ENCODE data around the gene ANKRD1. TPM values are rescaled to one million over a fixed set of nuclear protein-coding genes. Genes with fewer than 3 reads are reported as not detected.

Gene ANKRD1
- total RNA-seq, 1 donor from 2014 or later, result 47.5 TPM

DNA sequence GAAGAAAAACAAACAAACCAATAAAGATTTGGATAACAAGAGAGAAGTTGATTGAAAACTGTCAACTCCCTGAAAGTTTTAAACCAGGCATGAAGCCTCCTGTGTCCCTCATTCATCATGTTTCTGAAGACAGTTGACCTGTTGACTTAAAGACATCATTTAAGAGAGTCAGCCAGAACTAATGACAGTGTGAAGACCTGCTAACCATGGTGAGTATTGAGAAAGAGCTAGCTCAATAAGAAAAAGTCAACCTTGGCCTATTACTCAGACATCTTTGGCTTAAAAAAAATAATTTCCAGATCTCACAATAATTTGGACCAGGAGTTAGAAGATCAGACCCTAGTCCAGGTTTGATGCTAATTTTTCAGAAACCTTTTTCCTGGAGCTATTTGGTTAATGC lies 45.3 kb upstream of the ANKRD1 start:
- no peak for ATAC-seq
- Histone ChIP-seq H3K36me3 (no peaks in the 10 kb centered on the region), H3K4me3 (no peak overlapping the region), H3K27me3 (ENCODE audit: low read depth) (no peaks in the 10 kb centered on the region), H3K9me3 (no peaks in the 10 kb centered on the region), H3K27ac (no peak overlapping the region), H3K4me1 (peaks cover 14% of the 10 kb centered on the region)
- TF ChIP-seq, protein P1, sequence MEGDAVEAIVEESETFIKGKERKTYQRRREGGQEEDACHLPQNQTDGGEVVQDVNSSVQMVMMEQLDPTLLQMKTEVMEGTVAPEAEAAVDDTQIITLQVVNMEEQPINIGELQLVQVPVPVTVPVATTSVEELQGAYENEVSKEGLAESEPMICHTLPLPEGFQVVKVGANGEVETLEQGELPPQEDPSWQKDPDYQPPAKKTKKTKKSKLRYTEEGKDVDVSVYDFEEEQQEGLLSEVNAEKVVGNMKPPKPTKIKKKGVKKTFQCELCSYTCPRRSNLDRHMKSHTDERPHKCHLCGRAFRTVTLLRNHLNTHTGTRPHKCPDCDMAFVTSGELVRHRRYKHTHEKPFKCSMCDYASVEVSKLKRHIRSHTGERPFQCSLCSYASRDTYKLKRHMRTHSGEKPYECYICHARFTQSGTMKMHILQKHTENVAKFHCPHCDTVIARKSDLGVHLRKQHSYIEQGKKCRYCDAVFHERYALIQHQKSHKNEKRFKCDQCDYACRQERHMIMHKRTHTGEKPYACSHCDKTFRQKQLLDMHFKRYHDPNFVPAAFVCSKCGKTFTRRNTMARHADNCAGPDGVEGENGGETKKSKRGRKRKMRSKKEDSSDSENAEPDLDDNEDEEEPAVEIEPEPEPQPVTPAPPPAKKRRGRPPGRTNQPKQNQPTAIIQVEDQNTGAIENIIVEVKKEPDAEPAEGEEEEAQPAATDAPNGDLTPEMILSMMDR (IDR thresholded peaks at IDR 0.05), result no peak
- no peak for DNase-seq
- intact Hi-C loops (cut with DNase I), result no loop called here

DNA sequence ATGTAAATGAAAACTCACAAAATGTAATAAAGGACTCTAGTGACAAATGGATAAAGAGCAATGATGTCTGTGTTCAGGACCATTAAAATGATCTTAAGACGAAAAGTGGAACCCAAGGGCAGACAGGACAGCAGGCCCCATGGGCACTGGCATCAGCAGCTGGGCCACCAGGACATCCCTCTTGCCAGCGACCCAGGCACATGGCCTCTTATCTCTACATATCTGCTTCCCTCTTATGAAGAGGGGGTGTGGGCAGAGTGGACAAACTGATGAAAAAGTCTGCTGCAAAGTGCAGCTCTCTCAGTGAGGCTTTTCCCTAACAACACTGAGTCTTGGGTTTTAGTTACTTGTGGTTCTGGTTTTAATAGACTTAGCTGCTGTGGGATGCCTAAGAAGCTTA lies 44.8 kb upstream of the ANKRD1 start:
- Histone ChIP-seq H3K27me3 (ENCODE audit: low read depth) (no peaks in the 10 kb centered on the region), H3K36me3 (no peaks in the 10 kb centered on the region), H3K4me1 (peaks cover 14% of the 10 kb centered on the region), H3K9me3 (no peaks in the 10 kb centered on the region), H3K4me3 (no peak overlapping the region), H3K27ac (no peak overlapping the region)
- intact Hi-C loops (cut with DNase I), result no loop called here
- TF ChIP-seq, protein P1 (IDR thresholded peaks at IDR 0.05), result no peak
- ATAC-seq, result no peak
- DNase-seq, result no peak

DNA sequence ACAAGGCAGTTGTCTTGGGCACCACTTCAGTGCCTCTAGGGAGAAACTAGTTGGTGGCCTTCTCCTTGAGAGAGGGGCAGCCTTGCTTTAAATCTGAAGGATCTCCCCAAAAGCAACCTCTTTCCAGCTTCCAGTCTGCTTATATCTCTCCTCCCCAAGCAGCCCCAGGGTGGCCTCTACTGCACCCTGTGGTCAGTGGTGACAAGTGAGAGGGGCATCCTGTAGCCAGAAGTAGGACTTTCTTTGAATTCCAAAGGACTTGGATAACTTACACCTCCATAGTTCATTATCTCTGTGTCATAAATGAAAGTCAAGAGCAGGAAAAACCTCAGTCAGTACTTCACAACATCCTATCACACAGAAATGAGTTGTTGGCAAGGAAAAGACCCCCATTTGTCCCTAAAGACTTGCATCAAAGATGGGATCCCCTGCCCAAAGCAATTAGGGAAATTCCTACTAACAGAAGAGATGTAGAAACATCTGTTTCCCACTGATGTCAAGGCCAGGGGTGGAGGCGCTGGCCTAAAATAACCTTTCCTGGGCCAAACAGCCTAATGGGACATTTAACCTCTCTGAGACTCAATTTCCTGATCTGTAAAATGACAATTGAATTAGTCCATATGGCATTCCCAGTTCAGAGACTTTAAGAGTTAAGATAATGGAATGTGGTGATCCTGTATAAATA lies 44.0 kb upstream of the ANKRD1 start:
- intact Hi-C loops (cut with DNase I), result no loop called here
- no peak for DNase-seq
- peak in 1 of 2 donors; percentile 59 for ATAC-seq
- H3K4me3 ChIP-seq, result no peak overlapping the region
- no peak overlapping the region for H3K27ac ChIP-seq
- TF ChIP-seq, protein P1 (IDR thresholded peaks at IDR 0.05), result no peak
- H3K4me1 ChIP-seq, result peaks cover 14% of the 10 kb centered on the region
- no peaks in the 10 kb centered on the region for H3K27me3 ChIP-seq (ENCODE audit: low read depth)
- no peaks in the 10 kb centered on the region for H3K9me3 ChIP-seq
- no peaks in the 10 kb centered on the region for H3K36me3 ChIP-seq

DNA sequence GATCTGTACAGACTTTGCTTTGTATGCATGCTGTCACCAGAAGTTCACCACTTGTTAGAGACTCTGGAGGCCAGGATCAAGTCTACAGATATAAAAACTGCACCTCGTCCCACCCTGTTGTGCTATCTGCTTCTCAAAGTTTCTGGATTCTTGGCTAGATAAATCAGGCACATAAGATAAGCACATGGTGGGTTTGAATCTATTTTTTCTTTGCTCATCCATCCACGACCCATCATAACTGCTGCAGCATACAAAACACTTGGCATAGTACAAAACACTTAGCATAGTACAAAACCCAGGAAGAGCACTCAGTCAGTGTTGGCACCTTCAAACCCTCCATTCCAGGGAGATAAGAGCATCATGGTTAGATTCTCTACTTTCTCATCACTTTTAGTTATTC lies 42.4 kb upstream of the ANKRD1 start:
- ATAC-seq (no peak), DNase-seq (no peak)
- no peaks in the 10 kb centered on the region for H3K27me3 ChIP-seq (ENCODE audit: low read depth)
- H3K36me3 ChIP-seq, result no peaks in the 10 kb centered on the region
- TF ChIP-seq, protein P1 (IDR thresholded peaks at IDR 0.05), result no peak
- intact Hi-C loops (cut with DNase I), result no loop called here
- H3K27ac ChIP-seq, result no peak overlapping the region
- peaks cover 14% of the 10 kb centered on the region for H3K4me1 ChIP-seq
- no peaks in the 10 kb centered on the region for H3K9me3 ChIP-seq
- no peak overlapping the region for H3K4me3 ChIP-seq

DNA sequence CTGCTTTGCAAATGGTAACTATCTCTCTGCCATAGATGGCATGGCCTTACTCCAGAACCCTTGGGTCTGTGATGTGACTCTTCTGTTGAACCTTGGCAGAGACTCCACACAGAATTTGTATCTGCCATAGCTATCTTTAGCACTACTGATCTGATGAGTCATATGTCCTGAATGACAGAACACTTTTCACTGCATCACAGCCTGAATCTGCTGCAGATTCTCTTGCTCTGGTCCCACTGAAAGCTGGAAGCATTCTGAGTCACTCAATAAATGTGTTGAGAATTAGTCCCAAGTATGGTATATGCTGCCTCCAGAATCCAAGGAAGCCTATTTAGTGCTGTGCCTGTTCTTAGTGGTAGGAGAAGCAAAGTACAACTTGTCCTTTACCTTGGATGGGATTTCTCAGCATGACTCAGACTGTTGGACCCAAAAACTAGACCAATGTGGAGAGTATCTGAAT lies 39.5 kb upstream of the ANKRD1 start:
- ATAC-seq, result no peak
- Histone ChIP-seq H3K9me3 (no peaks in the 10 kb centered on the region), H3K4me1 (peaks cover 11% of the 10 kb centered on the region), H3K27ac (no peak overlapping the region), H3K36me3 (no peaks in the 10 kb centered on the region), H3K4me3 (no peak overlapping the region), H3K27me3 (ENCODE audit: low read depth) (no peaks in the 10 kb centered on the region)
- no peak for DNase-seq
- intact Hi-C loops (cut with DNase I), result no loop called here
- TF ChIP-seq, protein P1 (IDR thresholded peaks at IDR 0.05), result no peak

Measured in lower lobe of right lung (tissue), 2 donors.